Dedifferentiated amniotic fluid mesenchymal stem cell (primary cell): Measurements from ENCODE around the gene PFN4.
A peak's percentile ranks its signal among the peaks of the same experiment; 100 is the strongest.
"Not testable (repeated sequence)": the region's sequence is repeated elsewhere in the genome, so short reads cannot be mapped to it uniquely, and the experiment has no call there.

Experiments used
- DNase-seq: peaks from one replicate; pipeline ENCODE4 v3.0.0-alpha.2; 2016; ENCODE audit errors: extremely low spot score

Gene PFN4

GRCh38 chr2:24123195-24123921 lies at the start of gene PFN4, which contains the start of gene FAM228B:
Gene PFN4 (minus strand): TSS chr2:24123334. CDS start chr2:24122535, 799 bp downstream.
Gene FAM228B (plus strand): TSS chr2:24123469. CDS start chr2:24124362, 893 bp downstream.
- DNase-seq: peak; percentile 68

- no peak for DNase-seq
Measured at GRCh38 chr2:24169023-24169422, 45.9 kb upstream of the PFN4 start.

GRCh38 chr2:24164416-24164973 lies 41.4 kb upstream of the PFN4 start:
- DNase-seq: no peak

DNA sequence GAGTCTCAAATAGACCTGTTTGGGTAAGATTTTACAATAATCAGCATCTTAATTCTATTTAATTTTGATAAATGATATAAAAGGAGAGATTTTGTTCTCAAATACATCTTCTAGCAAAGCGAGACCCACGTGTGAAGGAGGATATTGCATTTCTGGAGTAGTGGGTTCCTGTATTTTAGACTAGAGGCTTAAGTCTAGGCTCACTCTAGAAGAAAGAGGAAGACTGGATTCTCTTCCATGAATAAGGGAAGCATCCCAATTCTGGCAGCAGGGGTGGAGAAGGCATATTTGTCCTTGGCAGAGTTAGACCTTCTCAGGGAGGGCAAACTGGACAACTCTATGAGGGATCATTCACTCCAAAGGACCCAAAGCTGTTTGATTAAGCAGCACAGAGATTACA lies 40.5 kb upstream of the PFN4 start:
- no peak for DNase-seq

DNA sequence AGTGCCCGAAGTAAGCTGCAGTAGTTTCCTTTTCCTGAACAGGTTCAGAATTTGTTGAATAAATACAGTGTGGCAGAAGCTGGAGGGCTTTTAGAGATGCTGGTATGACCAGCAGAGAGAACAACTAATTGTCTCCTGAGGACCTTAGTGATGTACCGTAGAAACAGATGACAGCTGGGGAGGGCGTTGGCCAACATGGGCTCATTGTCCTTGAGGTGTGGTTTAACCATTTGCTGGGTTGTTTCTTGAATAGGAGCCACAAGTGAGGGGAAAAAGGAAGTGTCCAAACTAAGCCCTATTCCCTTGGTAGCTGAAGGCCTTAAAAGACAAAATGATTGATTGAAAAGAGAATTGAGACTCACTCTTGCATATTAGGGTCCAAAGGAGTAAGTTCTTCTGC lies 40.1 kb upstream of the PFN4 start:
- no peak for DNase-seq

GRCh38 chr2:24162494-24162893 lies 39.4 kb upstream of the PFN4 start:
- no peak for DNase-seq

DNA sequence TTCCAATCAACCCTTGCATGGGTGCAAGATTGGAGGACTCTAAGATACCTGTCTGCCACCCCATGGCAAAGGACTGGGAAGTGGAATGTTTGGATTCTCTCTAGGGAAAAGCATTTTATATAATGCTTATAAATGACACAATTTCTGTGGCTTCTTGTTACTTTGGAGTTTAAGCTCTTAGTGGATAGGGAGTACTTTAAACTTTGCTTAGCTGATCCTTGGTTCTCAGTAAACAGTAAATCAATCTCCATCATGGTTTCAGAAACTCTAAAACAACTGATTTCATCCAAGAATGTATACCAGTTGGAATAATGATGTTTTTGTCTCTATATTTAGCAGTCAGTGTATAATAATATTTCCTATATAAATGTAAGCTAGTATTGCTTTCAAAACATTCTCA lies 37.6 kb upstream of the PFN4 start:
- no peak for DNase-seq

DNA sequence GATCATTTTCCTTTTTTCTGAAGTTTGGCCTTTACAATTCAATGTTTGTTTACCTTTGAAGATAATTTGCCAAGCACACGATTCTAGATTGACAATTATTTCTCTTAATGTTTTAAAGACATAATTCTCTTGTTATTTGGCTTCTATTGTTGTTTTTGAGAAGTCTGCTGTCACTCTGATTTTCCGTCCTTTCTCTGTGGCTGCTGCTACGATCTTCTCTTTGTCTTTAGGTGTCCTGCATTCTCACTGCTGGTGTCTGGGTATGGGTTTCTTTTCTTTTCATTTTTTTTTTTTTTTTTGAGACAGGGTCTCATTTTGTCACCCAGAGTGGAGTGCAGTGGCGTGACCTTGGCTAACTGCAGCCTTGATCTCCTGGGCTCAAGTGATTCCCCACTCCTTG lies 36.6 kb upstream of the PFN4 start:
- DNase-seq: no peak

- no peak for DNase-seq
Measured at GRCh38 chr2:24158131-24158530, 35.0 kb upstream of the PFN4 start.

DNA sequence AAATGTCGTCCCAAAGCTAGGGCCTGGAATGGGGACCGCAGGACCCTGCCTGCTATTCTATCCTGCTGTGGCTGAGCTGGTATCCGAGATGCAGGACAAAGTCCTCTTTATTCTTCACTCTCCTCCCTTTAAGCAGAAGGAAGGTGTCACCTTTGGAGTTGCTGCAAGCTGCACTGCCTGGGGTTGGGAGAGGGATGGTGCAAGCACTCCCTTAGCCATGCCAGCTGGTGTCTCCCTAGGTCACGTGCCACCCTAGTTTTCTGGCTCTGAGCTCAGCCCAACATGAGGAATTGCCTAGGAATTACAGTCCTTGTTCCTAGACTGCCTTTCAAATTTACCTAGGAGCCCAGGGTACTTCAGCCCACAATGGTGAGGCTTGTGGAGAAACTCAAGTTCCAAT lies 30.3 kb upstream of the PFN4 start:
- DNase-seq: no peak

DNA sequence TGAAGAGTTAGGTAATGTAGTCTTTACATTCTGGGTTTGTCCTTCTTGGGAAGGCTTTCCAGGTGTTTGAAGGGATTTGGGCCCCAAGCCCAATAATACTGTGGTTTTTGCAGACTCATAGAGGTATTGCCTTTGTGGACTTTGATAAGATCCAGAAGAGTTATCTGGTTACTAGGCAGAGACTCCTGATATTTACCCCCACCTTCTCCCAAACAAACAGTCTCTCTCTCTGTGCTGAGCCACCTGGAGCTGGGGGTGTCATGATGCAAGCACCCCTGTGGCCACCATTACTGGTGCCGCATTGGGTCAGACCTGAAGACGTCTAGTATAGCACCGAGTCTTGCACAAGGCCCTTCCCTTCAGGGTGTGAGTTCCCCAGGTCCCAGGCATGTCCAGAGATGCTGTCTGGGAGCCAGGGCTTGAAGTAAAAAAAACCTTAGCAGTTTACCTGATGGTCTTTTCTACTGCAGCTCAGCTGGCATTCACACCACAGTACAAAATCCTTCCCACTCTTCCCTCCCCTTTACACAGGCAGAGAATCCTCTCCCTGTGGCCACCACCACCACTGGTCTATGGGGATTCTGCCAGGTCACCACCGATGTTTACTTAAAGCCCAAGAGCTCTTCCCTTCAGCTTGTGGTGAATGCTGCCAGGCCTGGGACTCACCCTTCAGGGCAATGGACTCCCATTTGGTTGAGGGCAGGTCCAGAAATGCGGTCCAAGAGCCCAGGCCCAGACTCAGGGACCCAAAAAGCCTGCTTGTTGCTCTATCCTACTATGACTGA lies 29.5 kb upstream of the PFN4 start:
- DNase-seq: no peak

DNA sequence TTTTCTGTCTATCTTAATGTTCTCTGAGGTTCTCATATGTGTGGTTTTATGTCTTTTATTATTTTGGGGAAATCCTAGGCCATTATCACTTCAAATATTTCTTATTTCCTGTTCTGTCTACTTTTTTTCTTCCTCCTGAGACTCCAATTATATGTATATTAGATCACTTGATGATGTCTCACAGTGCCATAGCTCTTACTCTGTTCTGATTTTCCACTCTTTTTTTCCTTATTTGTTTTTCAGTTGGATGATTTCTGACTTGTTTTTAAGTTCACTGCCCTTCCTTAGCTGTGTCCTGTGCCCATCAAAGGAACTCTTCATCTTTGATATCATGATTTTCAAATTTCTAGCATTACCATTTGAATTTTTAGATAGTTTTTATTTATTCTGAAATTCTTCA lies 24.2 kb upstream of the PFN4 start:
- DNase-seq: no peak

GRCh38 chr2:24140305-24140704 lies 17.2 kb upstream of the PFN4 start:
- DNase-seq: not testable (repeated sequence)

- DNase-seq: no peak
Measured at GRCh38 chr2:24132543-24132942, 9.4 kb upstream of the PFN4 start.

DNA sequence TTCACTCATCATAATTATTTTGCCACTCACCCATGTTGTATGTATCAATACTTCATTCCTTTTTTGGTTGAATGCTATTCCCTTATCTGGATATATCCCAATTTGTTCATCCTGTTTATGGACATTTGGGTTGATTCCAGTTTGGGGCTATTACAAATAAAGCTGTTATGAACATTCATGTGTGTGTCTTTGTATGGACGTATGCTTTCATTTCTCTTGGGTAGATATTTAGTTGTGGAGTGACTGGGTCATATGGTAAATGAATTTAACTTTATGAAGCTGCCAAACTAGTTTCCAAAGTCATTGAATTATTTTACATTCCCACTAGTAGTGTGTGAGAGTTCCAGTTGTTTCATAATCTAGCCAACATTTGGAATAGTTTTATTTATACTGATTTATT lies 2.8 kb upstream of the PFN4 start:
- DNase-seq: no peak

GRCh38 chr2:24123922-24124580 lies 917 bp upstream of the PFN4 start:
- peak; percentile 20 for DNase-seq

DNA sequence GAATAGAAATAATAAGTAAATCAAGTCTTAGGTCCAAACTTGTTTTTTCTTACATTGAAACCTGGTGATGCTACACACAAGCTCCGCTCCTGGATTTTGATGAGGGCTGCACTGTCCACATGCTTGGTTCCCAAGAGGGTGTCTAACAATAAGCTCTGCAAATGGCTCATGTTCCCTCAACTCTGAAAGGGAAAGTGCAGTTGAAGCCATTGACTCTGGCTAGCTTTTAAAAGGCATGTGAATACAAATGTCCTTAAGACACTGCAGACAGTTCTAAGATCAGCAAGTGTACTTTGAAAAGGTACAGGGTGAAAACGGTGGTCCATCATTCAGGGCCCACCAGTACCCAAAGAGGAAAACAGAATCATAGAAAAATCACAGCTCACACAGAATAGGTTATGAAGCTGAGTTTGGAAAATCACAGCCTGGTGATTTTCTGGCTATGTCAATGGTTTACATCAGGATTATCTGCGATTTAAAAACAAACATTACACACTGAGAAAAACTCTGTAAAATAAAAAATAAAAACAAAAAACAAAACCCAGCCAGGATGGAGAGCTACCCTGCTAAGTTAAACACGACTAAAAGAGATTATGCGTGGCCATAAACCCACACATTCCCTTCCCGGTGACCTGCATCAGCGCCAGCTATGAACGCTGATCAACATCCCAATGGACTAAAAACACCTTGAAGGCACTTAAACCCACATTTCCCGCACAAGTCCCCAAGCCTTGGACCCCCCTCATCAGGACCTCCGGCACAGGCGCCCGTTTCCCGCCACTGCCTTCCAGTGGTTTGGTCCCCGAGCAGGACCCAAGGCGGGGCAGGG lies 554 bp downstream of the PFN4 start:
- DNase-seq: peak; percentile 23

- no peak for DNase-seq
Measured at GRCh38 chr2:24121469-24121868, 1.7 kb downstream of the PFN4 start.

DNA sequence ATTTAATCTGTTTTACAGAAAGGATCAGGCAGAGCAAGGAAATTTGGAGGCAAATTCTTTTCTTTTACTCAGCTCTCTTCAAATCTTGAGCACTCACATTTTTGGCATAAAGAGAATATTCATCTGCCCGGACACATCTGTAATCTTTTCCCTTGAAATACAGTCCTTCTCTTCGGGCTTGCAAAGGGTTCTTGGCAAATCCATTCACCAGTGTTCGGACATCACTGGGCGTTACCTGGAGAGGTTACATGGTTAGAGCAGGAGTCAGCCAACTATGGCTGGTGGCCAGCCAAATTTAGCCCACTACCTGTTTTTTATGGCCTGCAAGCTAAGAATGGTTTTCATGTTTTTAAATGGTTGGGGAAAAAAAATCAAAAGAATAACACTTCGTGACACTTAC lies 2.1 kb downstream of the PFN4 start:
- no peak for DNase-seq

GRCh38 chr2:24117902-24118301 lies 5.2 kb downstream of the PFN4 start:
- DNase-seq: no peak

DNA sequence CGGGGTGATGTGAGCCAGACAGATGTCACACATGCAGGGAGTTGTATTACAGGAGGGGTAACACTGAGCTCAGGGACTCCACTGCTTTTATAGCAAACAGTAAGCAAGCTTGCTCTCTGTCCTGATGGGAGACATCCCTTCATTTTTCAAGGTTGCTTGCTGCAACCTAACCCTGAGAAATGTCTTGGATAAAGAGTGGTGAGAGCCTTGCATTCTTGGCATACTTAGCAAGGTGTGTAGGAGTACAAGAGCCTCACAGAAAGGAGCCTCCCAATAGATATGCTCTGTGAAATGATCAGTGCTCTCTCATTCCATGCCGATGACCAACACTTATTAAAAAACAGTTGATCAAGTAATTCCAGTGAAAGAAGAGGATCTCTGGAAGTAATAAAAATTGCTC lies 8.1 kb downstream of the PFN4 start:
- DNase-seq: no peak
